Stomach (tissue), 4 donors: ENCODE results near the gene DNTT.

Source experiments
- POLR2A ChIP-seq, 4 donors: fragments of 450-650 bp; IDR thresholded peaks; one replicate each; pipeline ENCODE4 v1.6.1; 2016; ENCODE audit warnings: antibody characterized with exemption in 4 of 4, control low read depth in 2 of 4, mild to moderate bottlenecking in 1 of 4, moderate library complexity in 1 of 4
- TF ChIP-seq, protein P1 (sequence below), 7 experiments: fragments of 450-650 bp in 4 of 7; fragments of 200-600 bp in 3 of 7; sonication (generic) in 3 of 7; IDR thresholded peaks; one replicate each; pipeline ENCODE4 v1.5.1; 2016 to 2019; ENCODE audit warnings: antibody characterized with exemption in 7 of 7, control low read depth in 2 of 7, mild to moderate bottlenecking in 1 of 7

DNA sequence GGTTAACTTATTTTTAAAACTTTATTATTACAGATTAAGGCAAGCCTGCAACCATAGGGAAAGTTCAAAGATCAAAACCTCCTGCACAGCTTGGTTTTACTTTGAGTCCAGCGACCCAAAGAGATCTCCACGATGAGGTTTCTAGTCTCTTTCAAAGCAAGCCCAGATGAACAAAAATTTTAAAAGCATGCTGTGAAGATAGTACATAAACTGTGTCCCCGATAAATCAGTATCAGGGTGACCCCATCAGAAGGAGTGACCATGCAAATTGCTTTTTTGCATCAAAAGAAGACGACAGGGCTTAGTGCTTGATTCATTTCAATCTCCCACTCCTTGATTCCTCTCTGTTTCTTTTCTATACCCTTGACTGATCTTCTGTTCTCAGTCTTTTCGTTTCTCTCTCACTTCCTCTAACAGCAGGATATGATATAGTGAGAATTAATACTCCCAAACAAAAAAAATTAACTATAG lies 16.0 kb upstream of the DNTT start:
- TF ChIP-seq, protein P1, sequence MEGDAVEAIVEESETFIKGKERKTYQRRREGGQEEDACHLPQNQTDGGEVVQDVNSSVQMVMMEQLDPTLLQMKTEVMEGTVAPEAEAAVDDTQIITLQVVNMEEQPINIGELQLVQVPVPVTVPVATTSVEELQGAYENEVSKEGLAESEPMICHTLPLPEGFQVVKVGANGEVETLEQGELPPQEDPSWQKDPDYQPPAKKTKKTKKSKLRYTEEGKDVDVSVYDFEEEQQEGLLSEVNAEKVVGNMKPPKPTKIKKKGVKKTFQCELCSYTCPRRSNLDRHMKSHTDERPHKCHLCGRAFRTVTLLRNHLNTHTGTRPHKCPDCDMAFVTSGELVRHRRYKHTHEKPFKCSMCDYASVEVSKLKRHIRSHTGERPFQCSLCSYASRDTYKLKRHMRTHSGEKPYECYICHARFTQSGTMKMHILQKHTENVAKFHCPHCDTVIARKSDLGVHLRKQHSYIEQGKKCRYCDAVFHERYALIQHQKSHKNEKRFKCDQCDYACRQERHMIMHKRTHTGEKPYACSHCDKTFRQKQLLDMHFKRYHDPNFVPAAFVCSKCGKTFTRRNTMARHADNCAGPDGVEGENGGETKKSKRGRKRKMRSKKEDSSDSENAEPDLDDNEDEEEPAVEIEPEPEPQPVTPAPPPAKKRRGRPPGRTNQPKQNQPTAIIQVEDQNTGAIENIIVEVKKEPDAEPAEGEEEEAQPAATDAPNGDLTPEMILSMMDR (IDR thresholded peaks at IDR 0.05), result no peak
- TF ChIP-seq POLR2A (IDR thresholded peaks at IDR 0.05), result no peak
